OCI-LY3 (cell line): ENCODE results near the gene NCEH1.

Experiments
- H2AFZ ChIP-seq: fragments of 200-600, 300-600 bp; shearing (Covaris generic); 2 replicates; pipeline ENCODE4 v1.6.0; 2014; ENCODE audit warnings: antibody characterized with exemption, low read depth, low read length
- H3K27ac ChIP-seq: fragments of 200-600, 300-600 bp; sonication (generic); 2 replicates; pipeline ENCODE4 v1.5.1; 2014; ENCODE audit warnings: mild to moderate bottlenecking, low read length, moderate library complexity, mixed read lengths
- H3K27me3 ChIP-seq: fragments of 200-600, 300-600 bp; sonication (generic); 2 replicates; pipeline ENCODE4 v1.6.1; 2014; ENCODE audit warnings: low read depth, low read length, mixed read lengths
- H3K36me3 ChIP-seq: fragments of 200-600, 300-600 bp; sonication (generic); replicated peaks from 2 replicates; pipeline ENCODE3; 2014; ENCODE audit warnings: low read depth, low read length, mixed read lengths
- H3K4me1 ChIP-seq: fragments of 300-600, 200-600 bp; sonication (generic); 2 replicates; pipeline ENCODE4 v1.6.1; 2014; ENCODE audit warnings: low read length, mixed read lengths
- H3K4me2 ChIP-seq: fragments of 200-600, 300-600 bp; sonication (generic); 2 replicates; pipeline ENCODE4 v1.6.1; 2014; ENCODE audit warnings: low read length, mixed read lengths
- H3K4me3 ChIP-seq: fragments of 300-600, 200-600 bp; sonication (generic); 2 replicates; pipeline ENCODE4 v1.5.1; 2014; ENCODE audit warnings: antibody characterized with exemption, mild to moderate bottlenecking, low read length, moderate library complexity
- H3K79me2 ChIP-seq: fragments of 300-600, 200-600 bp; shearing (Covaris generic); 2 replicates; pipeline ENCODE4 v1.6.1; 2014; ENCODE audit warnings: mild to moderate bottlenecking, low read length, mixed read lengths
- H3K9ac ChIP-seq: fragments of 300-600, 200-600 bp; shearing (Covaris generic); 2 replicates; pipeline ENCODE4 v1.6.0; 2014; ENCODE audit warnings: mild to moderate bottlenecking, low read length, moderate library complexity
- H3K9me3 ChIP-seq: fragments of 200-600, 300-600 bp; shearing (Covaris generic); 2 replicates; pipeline ENCODE4 v1.6.1; 2014; ENCODE audit warnings: low read length, mixed read lengths; ENCODE audit not compliant: insufficient read depth
- H4K20me1 ChIP-seq: fragments of 200-600, 300-600 bp; sonication (generic); 2 replicates; pipeline ENCODE4 v1.6.1; 2016; ENCODE audit warnings: low read length, mixed read lengths; ENCODE audit not compliant: insufficient read depth
- CTCF ChIP-seq: fragments of 200-600, 300-600 bp; sonication (generic); IDR thresholded peaks from 2 replicates; pipeline ENCODE4 v1.5.1; 2014; ENCODE audit warnings: antibody characterized with exemption, low read length, low read depth
- EZH2phosphoT487 ChIP-seq: fragments of 200-600 bp; shearing (Covaris generic); IDR thresholded peaks from 2 replicates; pipeline ENCODE4 v1.6.1; 2018; ENCODE audit warnings: antibody characterized with exemption, mixed run types, low read depth

NCEH1 gene

DNA sequence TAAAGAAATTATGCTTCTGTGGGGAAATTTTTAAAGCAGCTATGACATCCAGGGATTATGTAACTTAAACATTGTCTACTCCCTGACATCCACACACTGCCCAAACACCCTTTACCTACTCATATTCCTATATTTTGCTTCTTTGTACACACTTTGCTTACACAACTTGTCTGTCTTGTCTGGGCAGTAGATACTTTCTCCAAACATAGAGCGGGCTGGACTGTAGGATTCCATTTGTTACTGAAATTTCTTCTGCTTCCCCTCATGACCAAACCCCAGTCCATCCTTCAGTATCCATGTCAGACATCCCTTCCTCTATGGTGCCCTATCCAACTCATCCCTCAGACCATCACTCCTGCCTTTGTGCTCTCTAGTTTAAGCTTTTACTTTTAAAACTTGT, 19.9 kb downstream of the NCEH1 start:
- H4K20me1 ChIP-seq, result no peaks in the 10 kb centered on the region
- H2AFZ ChIP-seq, result no peak overlapping the region
- H3K79me2 ChIP-seq, result no peaks in the 10 kb centered on the region
- no peak overlapping the region for H3K4me3 ChIP-seq
- no peak for TF ChIP-seq EZH2phosphoT487
- no peak for TF ChIP-seq CTCF
- H3K27me3 ChIP-seq, result no peaks in the 10 kb centered on the region
- H3K9ac ChIP-seq, result no peak overlapping the region
- H3K9me3 ChIP-seq, result no peaks in the 10 kb centered on the region
- no peak overlapping the region for H3K4me2 ChIP-seq
- no peak overlapping the region for H3K27ac ChIP-seq
- H3K36me3 ChIP-seq, result no peaks in the 10 kb centered on the region
- H3K4me1 ChIP-seq, result peaks cover 11% of the 10 kb centered on the region

DNA sequence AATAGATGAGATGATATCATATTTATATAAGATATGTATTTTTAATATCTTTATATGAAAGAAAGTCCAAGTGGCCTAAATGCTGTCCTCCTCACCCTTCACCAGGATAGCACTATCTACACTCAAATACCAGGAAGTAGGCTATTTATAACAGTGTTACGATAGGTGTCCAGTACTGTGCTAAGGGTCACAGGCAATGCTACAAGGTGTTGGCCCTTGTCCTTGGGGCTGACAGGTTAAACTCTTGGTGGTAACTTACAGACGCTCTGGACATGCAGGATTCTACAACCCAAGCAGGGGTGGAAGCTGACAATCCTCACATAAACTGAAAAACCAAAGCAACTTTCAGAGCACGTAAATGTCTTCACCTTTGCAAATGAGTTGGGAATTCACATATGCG, 22.3 kb downstream of the NCEH1 start:
- no peak overlapping the region for H3K4me2 ChIP-seq
- no peaks in the 10 kb centered on the region for H3K27me3 ChIP-seq
- no peak overlapping the region for H2AFZ ChIP-seq
- H3K4me3 ChIP-seq, result no peak overlapping the region
- H3K36me3 ChIP-seq, result no peaks in the 10 kb centered on the region
- no peak overlapping the region for H3K27ac ChIP-seq
- TF ChIP-seq CTCF (no peak), EZH2phosphoT487 (no peak)
- H3K9me3 ChIP-seq, result no peaks in the 10 kb centered on the region
- no peaks in the 10 kb centered on the region for H4K20me1 ChIP-seq
- H3K9ac ChIP-seq, result no peak overlapping the region
- H3K4me1 ChIP-seq, result peaks cover 11% of the 10 kb centered on the region
- H3K79me2 ChIP-seq, result no peaks in the 10 kb centered on the region

- H3K36me3 ChIP-seq, result no peaks in the 10 kb centered on the region
- no peak overlapping the region for H3K4me2 ChIP-seq
- no peaks in the 10 kb centered on the region for H3K27me3 ChIP-seq
- no peaks in the 10 kb centered on the region for H3K9me3 ChIP-seq
- H3K9ac ChIP-seq, result no peak overlapping the region
- peaks cover 5% of the 10 kb centered on the region for H3K4me1 ChIP-seq
- H3K27ac ChIP-seq, result no peak overlapping the region
- no peaks in the 10 kb centered on the region for H4K20me1 ChIP-seq
- no peaks in the 10 kb centered on the region for H3K79me2 ChIP-seq
- no peak overlapping the region for H2AFZ ChIP-seq
- H3K4me3 ChIP-seq, result no peak overlapping the region
- TF ChIP-seq CTCF, result no peak
- TF ChIP-seq EZH2phosphoT487, result no peak
Observed at GRCh38 chr3:172687501-172687900, 23.4 kb downstream of the NCEH1 start.

DNA sequence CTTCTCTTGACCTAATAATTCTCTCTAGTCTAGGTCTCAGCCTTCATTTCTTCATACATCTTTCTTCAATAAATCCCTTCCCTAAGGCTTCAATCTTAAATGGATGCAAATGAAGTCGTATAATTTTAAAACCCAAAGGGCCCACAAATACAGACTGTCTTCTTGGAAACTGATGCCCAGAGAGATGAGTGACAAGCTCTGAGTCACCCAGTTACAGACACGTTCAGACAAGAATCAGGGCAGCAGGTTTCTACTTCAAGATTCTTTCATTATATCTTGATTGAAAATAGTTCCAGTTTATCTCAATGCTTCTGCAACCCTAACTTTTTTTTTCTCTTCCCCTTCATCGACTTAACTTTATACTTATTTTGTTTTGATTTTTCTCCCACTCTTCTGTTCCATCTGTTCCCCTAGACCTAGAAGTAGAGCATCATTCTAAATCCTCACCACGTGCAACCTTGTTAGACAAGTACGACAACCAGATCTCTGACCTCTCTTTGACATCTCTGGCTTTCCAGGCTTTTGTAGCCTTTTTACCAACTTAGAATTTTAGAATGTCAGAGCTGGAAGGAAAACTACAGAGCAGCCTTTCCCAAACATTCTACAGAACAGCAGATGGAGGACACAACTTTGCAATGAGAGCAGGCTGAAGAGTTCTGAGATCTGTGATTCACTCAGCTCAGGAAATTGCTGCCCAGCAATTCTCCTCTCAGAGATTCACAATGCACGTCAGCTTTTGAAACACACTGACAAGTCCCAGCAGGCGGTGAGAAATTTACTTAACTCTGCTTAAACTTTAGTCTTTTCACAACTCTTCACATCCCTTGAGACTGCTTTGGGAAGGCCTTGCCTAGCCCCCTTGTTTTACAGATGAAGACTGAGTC, 25.3 kb downstream of the NCEH1 start:
- Histone ChIP-seq H3K9me3 (no peaks in the 10 kb centered on the region), H3K27ac (no peak overlapping the region), H4K20me1 (no peaks in the 10 kb centered on the region), H3K9ac (no peak overlapping the region), H3K36me3 (no peaks in the 10 kb centered on the region), H3K79me2 (no peaks in the 10 kb centered on the region), H3K4me1 (no peaks in the 10 kb centered on the region), H3K4me3 (no peak overlapping the region), H3K27me3 (no peaks in the 10 kb centered on the region), H2AFZ (no peak overlapping the region), H3K4me2 (no peak overlapping the region)
- TF ChIP-seq CTCF, result no peak
